SH-SY5Y (cell line): Measurements from ENCODE around the gene CIAPIN1.

Source experiments
- GATA2 ChIP-seq: IDR thresholded peaks from 2 replicates; pipeline ENCODE4 v1.6.1; 2011; ENCODE audit warnings: mild to moderate bottlenecking, low read depth, low read length
- GATA3 ChIP-seq: IDR thresholded peaks from 2 replicates; pipeline ENCODE4 v1.6.1; 2011; ENCODE audit warnings: low read depth, mild to moderate bottlenecking, low read length, moderate library complexity

DNA sequence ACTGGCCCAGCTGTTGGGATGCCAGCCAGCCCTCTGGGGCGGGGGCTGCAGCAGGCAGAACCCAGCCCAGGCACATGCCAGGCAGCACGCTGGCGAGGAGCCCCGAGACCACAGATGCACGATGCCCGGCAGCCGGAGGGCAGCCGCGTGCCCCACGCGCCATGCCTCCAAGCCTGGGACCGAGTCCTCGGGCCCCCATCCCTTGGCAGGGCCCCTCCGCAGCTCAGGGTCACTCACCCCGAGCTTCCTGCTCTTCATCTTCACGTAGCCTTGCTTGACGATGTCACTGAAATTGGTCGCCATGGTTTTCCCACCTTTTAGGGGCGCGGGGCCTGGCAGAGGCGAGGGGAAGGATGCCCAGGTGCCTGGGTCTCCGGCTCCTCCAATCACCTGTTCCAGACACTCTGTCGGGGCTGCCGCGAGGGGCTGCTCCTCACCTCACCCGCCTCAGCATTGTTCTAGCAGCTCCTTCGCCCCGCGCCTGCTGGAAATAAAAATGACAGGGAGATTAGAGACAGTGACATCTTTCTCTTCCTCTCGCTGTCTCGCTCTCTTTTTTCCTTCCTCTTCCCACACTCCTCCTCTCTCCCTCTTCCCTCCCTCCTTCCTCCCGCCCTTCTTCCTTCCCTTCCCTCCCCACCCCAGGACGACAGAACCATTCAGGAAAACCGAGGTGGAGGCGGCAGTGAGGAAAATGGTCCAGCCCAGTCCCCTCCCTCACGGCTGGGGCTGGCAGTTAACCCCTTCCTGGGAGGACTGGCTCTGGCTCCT, 32.2 kb upstream of the CIAPIN1 start:
- no peak for TF ChIP-seq GATA2
- no peak for TF ChIP-seq GATA3
